Stimulated activated naive CD8-positive, alpha-beta T cell treated with anti-CD3 and anti-CD28 coated beads, Interleukin-15, amount 100 ng/mL, for 72 hours (primary cell): Measurements from ENCODE around the gene RETNLB.

ENCODE experiments used
- ATAC-seq: fragments of 150-1000 bp; cut with Tn5 transposase; 2 replicates; pipeline ENCODE4 v1.10.0; 2021; ENCODE audit warnings: mild to moderate bottlenecking, moderate library complexity
- DNase-seq, 2 donors: peaks; one replicate each; pipeline ENCODE4 v3.0.0; 2021 to 2022
- H3K27ac Mint-ChIP-seq, 2 donors: one replicate each; pipeline ENCODE4 v1.8.0; 2022; ENCODE audit warnings: mild to moderate bottlenecking in 2 of 2, mixed read lengths in 2 of 2, moderate library complexity in 2 of 2
- H3K27me3 Mint-ChIP-seq: one replicate; pipeline ENCODE4 v1.8.0; 2022; ENCODE audit warnings: mixed read lengths
- H3K4me1 Mint-ChIP-seq: one replicate; pipeline ENCODE4 v1.8.0; 2022; ENCODE audit warnings: mild to moderate bottlenecking, mixed read lengths
- H3K4me3 Mint-ChIP-seq, 2 donors: one replicate each; pipeline ENCODE4 v1.8.0; 2022; ENCODE audit warnings: mild to moderate bottlenecking in 2 of 2, mixed read lengths in 2 of 2, moderate library complexity in 1 of 2
- H3K9me3 Mint-ChIP-seq, 2 donors: one replicate each; pipeline ENCODE4 v1.8.0; 2022; ENCODE audit warnings: mixed read lengths in 2 of 2

Gene RETNLB

GRCh38 chr3:108757404-108757982, at the start of gene RETNLB:
RETNLB (minus strand) TSS chr3:108757410; CDS start chr3:108757185, 225 bp downstream.
- DNase-seq (no peak), ATAC-seq (no peak)
- Mint-ChIP-seq H3K9me3 (peaks cover 5 to 19% of the 10 kb centered on the region in 2 donors), H3K27me3 (no peaks in the 10 kb centered on the region), H3K4me1 (no peaks in the 10 kb centered on the region), H3K4me3 (no peak within 1 kb of the TSS), H3K27ac (no peak within 1 kb of the TSS)

- ATAC-seq (peak; percentile 98), DNase-seq (peak in 1 of 2 donors; percentile 11)
- Mint-ChIP-seq H3K9me3 (peaks cover 18 to 21% of the 10 kb centered on the region in 2 donors), H3K4me1 (peaks cover 17% of the 10 kb centered on the region), H3K27me3 (no peaks in the 10 kb centered on the region), H3K27ac (peak overlapping the region; percentile 38 to 86), H3K4me3 (peak overlapping the region; percentile 7 to 41)
Measured at GRCh38 chr3:108806316-108806715, 49.1 kb upstream of the RETNLB start.

GRCh38 chr3:108804966-108805365, 47.8 kb upstream of the RETNLB start:
- H3K9me3 Mint-ChIP-seq = peaks cover 18 to 28% of the 10 kb centered on the region in 2 donors
- no peaks in the 10 kb centered on the region for H3K27me3 Mint-ChIP-seq
- no peak overlapping the region for H3K4me3 Mint-ChIP-seq
- peaks cover 17% of the 10 kb centered on the region for H3K4me1 Mint-ChIP-seq
- no peak overlapping the region for H3K27ac Mint-ChIP-seq
- DNase-seq (no peak), ATAC-seq (no peak)

GRCh38 chr3:108804437-108804836, 47.2 kb upstream of the RETNLB start:
- peaks cover 18 to 28% of the 10 kb centered on the region in 2 donors for H3K9me3 Mint-ChIP-seq
- peaks cover 17% of the 10 kb centered on the region for H3K4me1 Mint-ChIP-seq
- H3K4me3 Mint-ChIP-seq = no peak overlapping the region
- H3K27me3 Mint-ChIP-seq = no peaks in the 10 kb centered on the region
- no peak for DNase-seq
- no peak for ATAC-seq
- H3K27ac Mint-ChIP-seq = no peak overlapping the region

- no peaks in the 10 kb centered on the region for H3K4me1 Mint-ChIP-seq
- H3K9me3 Mint-ChIP-seq = no peaks in the 10 kb centered on the region
- H3K4me3 Mint-ChIP-seq = no peak overlapping the region
- DNase-seq = no peak
- no peak overlapping the region for H3K27ac Mint-ChIP-seq
- no peaks in the 10 kb centered on the region for H3K27me3 Mint-ChIP-seq
- no peak for ATAC-seq
Measured at GRCh38 chr3:108791473-108791872, 34.3 kb upstream of the RETNLB start.

GRCh38 chr3:108780235-108780634, 23.0 kb upstream of the RETNLB start:
- ATAC-seq = peak; percentile 87
- Mint-ChIP-seq H3K27ac (no peak overlapping the region), H3K9me3 (peaks cover 0 to 6% of the 10 kb centered on the region in 2 donors), H3K4me1 (peaks cover 38% of the 10 kb centered on the region), H3K27me3 (peaks cover 8% of the 10 kb centered on the region), H3K4me3 (peak overlapping the region in 1 of 2 donors; percentile 2)
- DNase-seq = peak; percentile 15 to 29

- Mint-ChIP-seq H3K4me3 (peak overlapping the region in 1 of 2 donors; percentile 35), H3K4me1 (peaks cover 38% of the 10 kb centered on the region), H3K27ac (no peak overlapping the region), H3K9me3 (no peaks in the 10 kb centered on the region), H3K27me3 (peaks cover 1% of the 10 kb centered on the region)
- no peak for ATAC-seq
- DNase-seq = no peak
Measured at GRCh38 chr3:108779496-108779895, 22.3 kb upstream of the RETNLB start.

GRCh38 chr3:108775649-108776048, 18.4 kb upstream of the RETNLB start:
- Mint-ChIP-seq H3K27me3 (no peaks in the 10 kb centered on the region), H3K4me1 (peaks cover 36% of the 10 kb centered on the region), H3K9me3 (peaks cover 0 to 4% of the 10 kb centered on the region in 2 donors), H3K27ac (peak overlapping the region in 1 of 2 donors; percentile 43), H3K4me3 (no peak overlapping the region)
- ATAC-seq = no peak
- no peak for DNase-seq

GRCh38 chr3:108767253-108767652, 10.0 kb upstream of the RETNLB start:
- Mint-ChIP-seq H3K4me1 (no peaks in the 10 kb centered on the region), H3K4me3 (no peak overlapping the region), H3K9me3 (peaks cover 0 to 4% of the 10 kb centered on the region in 2 donors), H3K27me3 (no peaks in the 10 kb centered on the region), H3K27ac (no peak overlapping the region)
- ATAC-seq = no peak
- DNase-seq = no peak

GRCh38 chr3:108755686-108756085, 1.5 kb downstream of the RETNLB start:
- no peaks in the 10 kb centered on the region for H3K27me3 Mint-ChIP-seq
- H3K9me3 Mint-ChIP-seq = peaks cover 5 to 19% of the 10 kb centered on the region in 2 donors
- peak; percentile 53 for ATAC-seq
- no peaks in the 10 kb centered on the region for H3K4me1 Mint-ChIP-seq
- no peak overlapping the region for H3K27ac Mint-ChIP-seq
- no peak for DNase-seq
- H3K4me3 Mint-ChIP-seq = no peak overlapping the region

GRCh38 chr3:108744762-108745161, 12.4 kb downstream of the RETNLB start:
- DNase-seq (no peak), ATAC-seq (no peak)
- H3K4me1 Mint-ChIP-seq = no peaks in the 10 kb centered on the region
- no peak overlapping the region for H3K4me3 Mint-ChIP-seq
- H3K9me3 Mint-ChIP-seq = peaks cover 6 to 11% of the 10 kb centered on the region in 2 donors
- no peak overlapping the region for H3K27ac Mint-ChIP-seq
- H3K27me3 Mint-ChIP-seq = no peaks in the 10 kb centered on the region

- ATAC-seq (no peak), DNase-seq (no peak)
- Mint-ChIP-seq H3K9me3 (peaks cover 6 to 11% of the 10 kb centered on the region in 2 donors), H3K27me3 (no peaks in the 10 kb centered on the region), H3K4me1 (no peaks in the 10 kb centered on the region), H3K4me3 (no peak overlapping the region), H3K27ac (no peak overlapping the region)
Measured at GRCh38 chr3:108742929-108743328, 14.3 kb downstream of the RETNLB start.

- no peaks in the 10 kb centered on the region for H3K4me1 Mint-ChIP-seq
- no peaks in the 10 kb centered on the region for H3K9me3 Mint-ChIP-seq
- H3K4me3 Mint-ChIP-seq = no peak overlapping the region
- H3K27ac Mint-ChIP-seq = no peak overlapping the region
- DNase-seq (no peak), ATAC-seq (no peak)
- no peaks in the 10 kb centered on the region for H3K27me3 Mint-ChIP-seq
Measured at GRCh38 chr3:108736821-108737220, 20.4 kb downstream of the RETNLB start.

GRCh38 chr3:108728934-108729333, 28.3 kb downstream of the RETNLB start:
- DNase-seq (no peak), ATAC-seq (no peak)
- Mint-ChIP-seq H3K27me3 (no peaks in the 10 kb centered on the region), H3K27ac (no peak overlapping the region), H3K9me3 (peaks cover 4 to 6% of the 10 kb centered on the region in 2 donors), H3K4me3 (no peak overlapping the region), H3K4me1 (peaks cover 5% of the 10 kb centered on the region)

GRCh38 chr3:108728105-108728504, 29.1 kb downstream of the RETNLB start:
- Mint-ChIP-seq H3K4me3 (no peak overlapping the region), H3K27ac (no peak overlapping the region), H3K27me3 (no peaks in the 10 kb centered on the region), H3K9me3 (peaks cover 4 to 10% of the 10 kb centered on the region in 2 donors), H3K4me1 (peaks cover 6% of the 10 kb centered on the region)
- ATAC-seq = no peak
- no peak for DNase-seq

GRCh38 chr3:108724101-108724500, 33.1 kb downstream of the RETNLB start:
- Mint-ChIP-seq H3K9me3 (peaks cover 9 to 23% of the 10 kb centered on the region in 2 donors), H3K4me1 (peaks cover 6% of the 10 kb centered on the region), H3K4me3 (no peak overlapping the region), H3K27ac (peak overlapping the region in 1 of 2 donors; percentile 65), H3K27me3 (no peaks in the 10 kb centered on the region)
- no peak for DNase-seq
- ATAC-seq = no peak

- Mint-ChIP-seq H3K4me1 (peaks cover 6% of the 10 kb centered on the region), H3K27me3 (no peaks in the 10 kb centered on the region), H3K27ac (no peak overlapping the region), H3K9me3 (peaks cover 9 to 23% of the 10 kb centered on the region in 2 donors), H3K4me3 (no peak overlapping the region)
- DNase-seq (no peak), ATAC-seq (no peak)
Measured at GRCh38 chr3:108722724-108723123, 34.5 kb downstream of the RETNLB start.
